Measurements from ENCODE around the gene CAPN15. TPM values are rescaled to one million over a fixed set of nuclear protein-coding genes. Genes with fewer than 3 reads are reported as not detected.

The CAPN15 gene
- total RNA-seq, 1 donor from 2014 or later = 122 TPM

- intact Hi-C loops (cut with micrococcal nuclease) = no loop called here
- no peaks in the 10 kb centered on the region for H3K27me3 Mint-ChIP-seq (ENCODE audit: insufficient read depth)
Observed at GRCh38 chr16:513950-514349, 13.6 kb upstream of the CAPN15 start.

GRCh38 chr16:515175-515938 is 12.2 kb upstream of the CAPN15 start:
- Mint-ChIP-seq H3K27ac (no peak overlapping the region), H3K27me3 (ENCODE audit: insufficient read depth) (no peaks in the 10 kb centered on the region), H3K4me1 (ENCODE audit: low read depth) (no peaks in the 10 kb centered on the region), H3K36me3 (ENCODE audit: low read depth) (no peaks in the 10 kb centered on the region), H3K9me3 (no peaks in the 10 kb centered on the region), H3K4me3 (no peak overlapping the region)
- intact Hi-C loops (cut with micrococcal nuclease) = no loop called here
- DNase-seq (ENCODE audit: low spot score) = no peak

More at GRCh38 chr16:513950-514349, 13.6 kb upstream of the CAPN15 start:
- Mint-ChIP-seq H3K4me1 (ENCODE audit: low read depth) (no peaks in the 10 kb centered on the region), H3K36me3 (ENCODE audit: low read depth) (no peaks in the 10 kb centered on the region), H3K27ac (no peak overlapping the region), H3K4me3 (no peak overlapping the region), H3K9me3 (no peaks in the 10 kb centered on the region)
- no peak for DNase-seq (ENCODE audit: low spot score)

GRCh38 chr16:515939-516226 is 11.6 kb upstream of the CAPN15 start:
- DNase-seq (ENCODE audit: low spot score) = no peak
- H3K27me3 Mint-ChIP-seq (ENCODE audit: insufficient read depth) = no peaks in the 10 kb centered on the region
- H3K4me1 Mint-ChIP-seq (ENCODE audit: low read depth) = no peaks in the 10 kb centered on the region
- H3K36me3 Mint-ChIP-seq (ENCODE audit: low read depth) = no peaks in the 10 kb centered on the region
- intact Hi-C loops (cut with micrococcal nuclease) = no loop called here
- H3K27ac Mint-ChIP-seq = no peak overlapping the region
- H3K4me3 Mint-ChIP-seq = no peak overlapping the region
- H3K9me3 Mint-ChIP-seq = no peaks in the 10 kb centered on the region

GRCh38 chr16:516301-516700 is 11.2 kb upstream of the CAPN15 start:
- no peaks in the 10 kb centered on the region for H3K4me1 Mint-ChIP-seq (ENCODE audit: low read depth)
- no peak overlapping the region for H3K27ac Mint-ChIP-seq
- intact Hi-C loops (cut with micrococcal nuclease) = no loop called here
- H3K4me3 Mint-ChIP-seq = no peak overlapping the region
- DNase-seq (ENCODE audit: low spot score) = no peak
- no peaks in the 10 kb centered on the region for H3K27me3 Mint-ChIP-seq (ENCODE audit: insufficient read depth)
- H3K36me3 Mint-ChIP-seq (ENCODE audit: low read depth) = no peaks in the 10 kb centered on the region
- H3K9me3 Mint-ChIP-seq = no peaks in the 10 kb centered on the region

- intact Hi-C loops (cut with micrococcal nuclease) = no loop called here
- Mint-ChIP-seq H3K4me1 (ENCODE audit: low read depth) (no peaks in the 10 kb centered on the region), H3K27me3 (ENCODE audit: insufficient read depth) (no peaks in the 10 kb centered on the region), H3K9me3 (no peaks in the 10 kb centered on the region), H3K36me3 (ENCODE audit: low read depth) (peaks cover 2% of the 10 kb centered on the region), H3K27ac (no peak overlapping the region), H3K4me3 (no peak overlapping the region)
- no peak for DNase-seq (ENCODE audit: low spot score)
Observed at GRCh38 chr16:518858-519257, 8.7 kb upstream of the CAPN15 start.

- Mint-ChIP-seq H3K4me1 (ENCODE audit: low read depth) (no peaks in the 10 kb centered on the region), H3K4me3 (no peak overlapping the region), H3K36me3 (ENCODE audit: low read depth) (peaks cover 2% of the 10 kb centered on the region), H3K9me3 (no peaks in the 10 kb centered on the region), H3K27ac (no peak overlapping the region), H3K27me3 (ENCODE audit: insufficient read depth) (no peaks in the 10 kb centered on the region)
- no peak for DNase-seq (ENCODE audit: low spot score)
- intact Hi-C loops (cut with micrococcal nuclease) = no loop called here
Observed at GRCh38 chr16:519425-519824, 8.1 kb upstream of the CAPN15 start.

GRCh38 chr16:519841-520687 is 7.4 kb upstream of the CAPN15 start:
- Mint-ChIP-seq H3K36me3 (ENCODE audit: low read depth) (peaks cover 2% of the 10 kb centered on the region), H3K4me1 (ENCODE audit: low read depth) (peaks cover under 1% of the 10 kb centered on the region), H3K27ac (no peak overlapping the region), H3K4me3 (no peak overlapping the region), H3K27me3 (ENCODE audit: insufficient read depth) (no peaks in the 10 kb centered on the region), H3K9me3 (no peaks in the 10 kb centered on the region)
- no peak for DNase-seq (ENCODE audit: low spot score)
- intact Hi-C loops (cut with micrococcal nuclease) = no loop called here

GRCh38 chr16:520847-521246 is 6.7 kb upstream of the CAPN15 start:
- DNase-seq (ENCODE audit: low spot score) = no peak
- H3K27ac Mint-ChIP-seq = no peak overlapping the region
- intact Hi-C loops (cut with micrococcal nuclease) = no loop called here
- H3K27me3 Mint-ChIP-seq (ENCODE audit: insufficient read depth) = no peaks in the 10 kb centered on the region
- no peaks in the 10 kb centered on the region for H3K9me3 Mint-ChIP-seq
- peaks cover 8% of the 10 kb centered on the region for H3K36me3 Mint-ChIP-seq (ENCODE audit: low read depth)
- peaks cover 8% of the 10 kb centered on the region for H3K4me1 Mint-ChIP-seq (ENCODE audit: low read depth)
- H3K4me3 Mint-ChIP-seq = no peak overlapping the region

- intact Hi-C loops (cut with micrococcal nuclease) = no loop called here
- Mint-ChIP-seq H3K4me3 (no peak overlapping the region), H3K4me1 (ENCODE audit: low read depth) (peaks cover 9% of the 10 kb centered on the region)
Observed at GRCh38 chr16:521381-522210, 5.9 kb upstream of the CAPN15 start.

GRCh38 chr16:522320-523096 is 5.0 kb upstream of the CAPN15 start:
- intact Hi-C loops (cut with micrococcal nuclease) = no loop called here
- DNase-seq (ENCODE audit: low spot score) = no peak
- no peaks in the 10 kb centered on the region for H3K27me3 Mint-ChIP-seq (ENCODE audit: insufficient read depth)
- no peak overlapping the region for H3K4me3 Mint-ChIP-seq
- peaks cover 9% of the 10 kb centered on the region for H3K4me1 Mint-ChIP-seq (ENCODE audit: low read depth)
- no peak overlapping the region for H3K27ac Mint-ChIP-seq
- H3K36me3 Mint-ChIP-seq (ENCODE audit: low read depth) = peaks cover 8% of the 10 kb centered on the region
- H3K9me3 Mint-ChIP-seq = no peaks in the 10 kb centered on the region

More at GRCh38 chr16:521381-522210, 5.9 kb upstream of the CAPN15 start:
- Mint-ChIP-seq H3K36me3 (ENCODE audit: low read depth) (peaks cover 8% of the 10 kb centered on the region), H3K27ac (no peak overlapping the region), H3K9me3 (no peaks in the 10 kb centered on the region), H3K27me3 (ENCODE audit: insufficient read depth) (no peaks in the 10 kb centered on the region)
- DNase-seq (ENCODE audit: low spot score) = no peak

- DNase-seq (ENCODE audit: low spot score) = no peak
- Mint-ChIP-seq H3K9me3 (no peaks in the 10 kb centered on the region), H3K4me3 (no peak overlapping the region), H3K36me3 (ENCODE audit: low read depth) (peaks cover 8% of the 10 kb centered on the region), H3K27ac (peak overlapping the region; percentile 18), H3K27me3 (ENCODE audit: insufficient read depth) (no peaks in the 10 kb centered on the region), H3K4me1 (ENCODE audit: low read depth) (peaks cover 9% of the 10 kb centered on the region)
- intact Hi-C loops (cut with micrococcal nuclease) = no loop called here
Observed at GRCh38 chr16:523097-523741, 4.3 kb upstream of the CAPN15 start.
